Suppressor macrophage treated with lipopolysaccharide for 4 hours (primary cell): Measurements from ENCODE around the gene FCGBP.
"Not testable (repeated sequence)": the region's sequence is repeated elsewhere in the genome, so short reads cannot be mapped to it uniquely, and the experiment has no call there.

Experiments
- DNase-seq: peaks from one replicate; pipeline ENCODE4 v3.0.0-alpha.2; 2020

The FCGBP gene

DNA sequence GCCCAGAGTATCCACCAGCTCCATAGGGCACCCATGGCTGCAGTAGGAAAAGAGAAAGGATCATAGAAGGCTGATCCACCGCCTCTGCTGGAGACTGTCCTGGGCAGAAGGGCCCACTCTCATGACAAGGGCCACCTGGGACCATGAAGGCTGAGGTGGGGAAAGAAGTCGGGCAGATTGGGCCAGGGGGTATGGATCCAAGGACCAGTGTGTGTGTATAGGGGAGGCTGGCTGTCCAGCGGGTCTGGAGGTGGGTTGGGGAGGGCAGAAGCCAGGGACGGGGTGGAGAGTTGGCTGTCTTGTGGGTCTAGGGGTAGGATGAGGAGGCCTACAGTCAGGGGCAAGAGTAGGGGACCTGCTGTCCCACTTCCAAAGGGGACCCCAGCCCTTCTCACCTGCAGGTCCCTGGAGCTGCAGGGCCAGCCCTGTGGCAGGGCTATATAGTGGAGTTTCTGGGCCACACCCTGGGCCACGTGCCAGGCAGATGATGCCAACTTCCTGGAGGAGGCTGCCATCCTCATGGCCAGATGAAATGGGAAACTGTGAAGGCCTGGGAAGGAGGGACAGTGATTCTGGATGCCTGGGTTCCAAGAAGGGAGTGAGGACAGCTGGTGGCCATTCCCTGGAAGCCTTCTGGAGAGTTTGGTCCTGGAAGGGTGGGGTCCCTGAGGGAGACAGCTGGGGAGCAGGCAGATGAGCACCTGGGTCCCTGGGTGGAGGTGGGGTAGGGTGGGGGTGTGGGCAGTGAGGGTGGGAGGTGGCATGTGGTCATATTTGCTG, at the start of gene FCGBP:
Gene FCGBP, minus strand, starts transcription at position 51 of the 780 bp plus-strand sequence.
- DNase-seq = no peak

- DNase-seq = no peak
These were observed 49.4 kb upstream of the FCGBP start for GRCh38 chr19:39983695-39984300.

DNA sequence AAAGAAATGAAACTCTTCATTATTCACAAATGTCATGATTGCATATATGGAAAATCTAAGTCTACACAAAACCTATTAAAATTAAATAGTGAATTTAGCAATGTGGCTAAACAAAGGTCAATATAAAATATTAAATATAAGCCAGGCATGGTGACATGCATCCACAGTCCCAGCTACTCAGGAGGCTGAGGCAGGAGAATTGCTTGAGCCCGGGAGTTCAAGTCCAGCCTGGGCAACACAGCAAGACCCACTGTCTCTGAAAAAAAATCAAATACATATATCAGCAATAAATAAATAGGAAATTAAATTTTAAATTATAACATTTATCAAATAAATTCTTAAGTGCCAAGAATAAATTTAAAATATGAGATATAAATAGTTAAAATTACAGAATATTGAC, 48.4 kb upstream of the FCGBP start:
- DNase-seq = no peak

GRCh38 chr19:39974377-39975155, 40.1 kb upstream of the FCGBP start:
- no peak for DNase-seq

DNA sequence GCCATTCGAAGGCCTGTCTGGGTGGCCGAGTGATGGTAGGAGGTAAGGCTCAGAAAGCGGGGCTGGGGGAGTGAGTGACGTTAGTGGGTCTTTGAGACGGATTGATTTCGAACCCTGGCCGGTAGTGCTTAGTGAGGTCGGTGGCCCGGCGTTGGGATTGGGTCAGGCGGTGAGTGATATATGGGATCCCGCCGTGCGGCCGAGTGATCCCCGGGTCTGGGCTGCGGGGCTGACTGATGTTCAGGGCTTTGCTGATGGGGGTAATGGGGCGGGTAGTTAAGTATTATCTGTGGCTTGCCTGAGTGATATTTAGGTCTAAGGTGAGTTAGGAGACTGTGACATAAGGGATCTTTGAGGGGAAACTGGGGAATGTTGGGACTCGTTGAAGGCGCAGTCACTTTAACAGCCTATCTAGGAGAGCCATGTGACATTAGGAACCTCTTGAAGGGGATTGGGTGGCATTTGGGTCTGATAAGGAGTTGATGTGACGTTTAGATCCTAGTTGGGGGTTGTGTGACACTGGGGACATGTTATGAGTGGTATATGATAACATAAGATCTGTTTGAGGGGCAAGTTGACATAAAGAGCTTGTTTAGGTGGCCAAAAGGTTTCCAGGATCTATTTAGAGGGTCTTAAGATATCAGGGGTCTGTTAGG, 37.1 kb upstream of the FCGBP start:
- DNase-seq = no peak

- peak; percentile 99 for DNase-seq
These were observed 36.4 kb upstream of the FCGBP start, which contains the start of gene PSMC4 for GRCh38 chr19:39970675-39971379. TSS of gene PSMC4 (plus strand) at chr19:39971165. CDS start at chr19:39971203, 38 bp downstream.

- DNase-seq = no peak
These were observed 35.9 kb upstream of the FCGBP start for GRCh38 chr19:39970425-39970674.

DNA sequence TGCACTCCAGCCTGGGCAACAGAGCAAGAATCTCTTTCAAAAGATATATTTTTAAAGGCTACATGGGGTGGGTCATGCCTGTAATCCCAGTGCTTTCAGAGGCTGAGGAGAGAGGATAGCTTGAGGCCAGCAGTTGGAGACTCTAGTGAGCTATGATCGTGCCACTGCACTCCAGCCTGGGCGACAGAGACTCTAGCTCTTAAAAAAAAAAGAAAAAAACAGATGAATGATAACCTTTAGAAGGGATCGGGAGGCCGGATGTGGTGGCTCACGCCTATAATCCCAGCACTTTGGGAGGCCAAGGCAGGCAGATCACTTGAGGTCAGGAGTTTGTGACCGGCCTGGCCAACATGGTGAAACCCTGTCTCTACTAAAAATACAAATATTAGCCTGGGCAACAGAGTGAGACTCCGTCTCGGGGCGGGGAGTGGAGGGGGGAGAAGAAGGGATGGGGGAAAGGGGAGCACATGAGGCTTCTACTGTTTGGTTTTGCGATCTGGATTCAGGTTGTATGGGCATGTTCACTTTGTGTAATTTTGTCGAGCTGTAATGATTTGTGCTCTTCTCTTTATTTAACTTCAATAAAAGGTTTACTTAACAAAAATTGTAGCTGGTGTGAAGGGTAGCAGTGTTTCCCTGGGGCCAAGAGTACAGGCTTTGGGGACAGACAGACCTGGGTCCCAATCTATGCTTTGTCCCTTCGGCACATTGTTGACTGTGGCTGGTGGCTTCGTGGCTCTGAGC, 35.4 kb upstream of the FCGBP start:
- DNase-seq = no peak

DNA sequence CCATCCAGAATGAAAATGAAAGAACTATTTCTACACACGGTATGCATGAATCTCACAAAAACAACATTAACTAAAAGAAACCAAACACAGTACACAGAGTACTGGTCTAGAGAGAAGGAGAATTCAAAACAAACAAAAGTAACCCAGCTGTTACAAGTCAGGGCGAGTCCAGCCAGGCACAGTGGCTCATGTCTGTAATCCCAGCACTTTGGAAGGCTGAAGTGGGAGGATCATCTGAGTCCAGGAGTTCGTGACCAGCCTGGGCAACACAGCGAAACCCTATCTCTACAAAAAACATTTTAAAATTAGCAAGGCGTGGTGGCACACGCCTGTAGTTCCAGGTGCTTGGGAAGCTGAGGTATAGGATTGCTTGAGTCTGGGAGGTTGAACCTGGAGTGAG, 34.8 kb upstream of the FCGBP start:
- peak; percentile 20 for DNase-seq

- no peak for DNase-seq
These were observed 34.4 kb upstream of the FCGBP start for GRCh38 chr19:39968789-39969188.

DNA sequence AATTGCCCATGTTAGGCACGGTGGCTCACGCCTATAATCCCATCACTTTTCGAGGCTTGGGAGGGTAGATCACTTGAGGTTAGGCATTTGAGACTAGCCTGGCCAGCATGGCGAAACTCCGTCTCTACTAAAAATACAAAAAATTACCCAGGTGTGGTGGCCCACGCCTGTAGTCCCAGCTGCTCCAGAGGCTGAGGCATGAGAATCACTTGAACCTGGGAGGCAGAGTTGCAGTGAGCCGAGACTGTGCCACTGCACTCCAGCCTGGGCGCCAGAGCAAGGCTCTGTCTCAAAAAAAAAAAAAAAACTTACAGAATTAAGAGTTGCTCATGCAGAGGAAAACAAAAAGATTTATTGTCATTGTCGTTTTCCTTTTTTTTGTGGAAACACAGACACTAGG, 33.1 kb upstream of the FCGBP start:
- DNase-seq = no peak

DNA sequence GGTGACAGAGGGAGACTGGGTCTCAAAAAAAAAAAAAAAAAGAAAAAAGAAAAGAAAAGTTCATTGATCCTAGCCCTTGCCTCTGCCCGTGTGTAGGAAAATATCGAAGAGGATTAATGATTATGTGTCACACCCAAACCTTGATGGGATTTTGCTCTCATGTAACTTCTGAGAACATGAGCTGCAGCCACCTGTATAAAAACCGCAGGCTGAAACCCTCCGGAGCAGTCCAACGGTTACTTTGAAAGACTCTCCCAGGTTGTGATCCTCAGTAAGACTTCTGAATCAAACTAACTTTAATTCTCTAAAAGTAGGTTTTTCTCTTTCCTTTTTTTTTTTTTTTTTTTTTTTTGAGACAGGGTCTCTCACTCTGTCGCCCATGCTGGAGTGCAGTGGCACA, 32.2 kb upstream of the FCGBP start:
- no peak for DNase-seq

GRCh38 chr19:39963898-39964297, 29.5 kb upstream of the FCGBP start:
- DNase-seq = no peak

GRCh38 chr19:39959407-39959806, 25.0 kb upstream of the FCGBP start:
- not testable (repeated sequence) for DNase-seq

- DNase-seq = not testable (repeated sequence)
These were observed 24.5 kb upstream of the FCGBP start for GRCh38 chr19:39958942-39959341.

GRCh38 chr19:39957886-39958285, 23.5 kb upstream of the FCGBP start:
- not testable (repeated sequence) for DNase-seq

DNA sequence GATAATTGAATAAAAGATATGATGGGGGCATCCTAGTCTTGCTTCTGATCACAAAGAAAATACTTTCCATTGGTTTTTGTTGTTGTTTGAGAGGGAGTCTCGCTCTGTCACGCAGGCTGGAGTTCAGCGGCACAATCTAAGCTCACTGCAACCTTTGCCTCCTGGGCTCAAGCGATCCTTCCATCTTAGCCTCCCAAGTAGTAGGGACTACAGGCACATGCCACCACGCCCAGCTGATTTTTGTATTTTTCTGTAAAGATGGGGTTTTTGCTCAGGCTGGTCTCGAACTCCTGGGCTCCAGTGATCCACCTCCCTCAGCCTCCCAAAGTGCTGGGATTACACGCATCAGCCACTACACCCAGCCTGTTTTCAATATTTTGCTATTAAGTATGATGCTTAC, 19.5 kb upstream of the FCGBP start:
- no peak for DNase-seq

DNA sequence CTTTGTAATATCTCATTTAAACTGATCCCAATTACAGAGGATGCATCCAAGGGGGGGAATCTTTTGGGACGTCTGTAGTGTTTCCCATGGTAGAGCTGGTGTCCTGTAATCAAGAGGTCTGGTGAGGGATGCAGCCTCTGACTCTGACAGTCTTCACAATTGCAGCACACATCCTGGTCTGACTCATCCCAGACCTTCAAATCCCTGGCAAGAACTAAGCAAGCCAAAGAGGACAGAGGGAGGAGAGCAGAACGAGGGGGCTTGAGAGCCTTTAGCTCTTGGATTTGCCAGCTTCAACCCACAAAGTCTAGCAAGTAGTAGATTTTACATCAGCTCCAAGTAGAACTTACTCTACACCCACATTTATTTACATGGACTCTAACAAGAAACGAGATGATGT, 17.3 kb upstream of the FCGBP start:
- DNase-seq = peak; percentile 78

DNA sequence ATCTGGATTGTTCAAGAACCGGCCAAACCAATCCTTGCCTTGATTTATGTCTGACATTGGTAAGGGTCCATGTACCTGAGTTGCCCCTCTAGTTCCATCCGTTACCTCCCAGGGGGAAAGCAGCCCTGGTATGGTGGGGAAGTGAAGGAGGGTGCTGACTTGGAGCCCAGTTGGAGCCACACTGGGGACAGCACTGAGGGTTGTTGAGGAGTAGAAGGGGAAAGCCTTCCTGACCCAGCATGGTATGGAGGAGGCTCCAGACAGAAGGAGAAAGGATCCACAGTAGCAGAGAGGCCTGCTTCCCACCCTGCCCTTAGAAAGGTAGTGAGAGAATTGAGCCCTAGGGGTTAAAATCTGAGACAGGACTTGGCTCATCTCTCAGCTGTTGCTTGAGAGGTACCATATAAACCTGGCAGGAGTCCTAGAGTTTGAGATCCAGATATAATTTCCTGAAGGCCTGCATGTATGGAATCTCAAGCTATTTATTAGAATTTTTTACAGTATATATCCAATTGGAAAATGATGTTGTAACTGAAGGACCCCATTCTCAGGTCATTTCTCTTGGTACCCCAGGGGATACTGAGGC, 16.7 kb upstream of the FCGBP start:
- no peak for DNase-seq

DNA sequence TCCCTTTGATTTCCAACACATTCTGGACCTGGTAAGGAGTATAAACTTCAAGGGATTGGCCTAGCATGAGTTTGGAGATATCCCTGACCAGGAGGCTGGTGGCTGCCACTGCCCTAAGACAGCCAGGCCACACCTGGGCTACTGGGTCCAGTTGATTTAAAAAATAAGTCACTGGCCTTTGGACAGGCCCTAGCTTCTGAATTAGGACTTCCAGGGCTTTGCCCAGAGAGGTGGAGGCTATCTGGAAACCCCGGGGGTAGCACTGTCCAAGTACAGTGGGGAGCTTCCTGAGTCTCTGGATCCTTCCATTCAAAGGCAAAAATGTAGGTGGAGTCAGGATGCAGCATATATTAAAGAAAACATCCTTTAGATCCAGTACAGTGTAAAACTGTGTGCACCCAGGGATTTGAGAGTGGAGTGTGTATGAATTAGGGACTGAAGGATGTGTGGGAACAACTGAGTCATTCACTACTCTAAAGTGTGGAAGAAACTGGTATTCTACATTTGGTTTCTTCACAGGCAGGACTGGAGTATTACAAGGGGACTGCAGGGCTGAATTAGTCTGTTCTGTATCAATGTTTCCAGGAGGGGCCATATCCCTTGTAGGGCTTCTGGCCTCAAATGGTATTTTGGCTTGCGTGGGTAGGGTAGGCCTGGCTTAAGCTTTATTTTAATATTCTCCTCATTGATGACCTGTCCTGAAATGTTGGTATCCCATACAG, 14.8 kb upstream of the FCGBP start:
- DNase-seq = no peak

- DNase-seq = peak; percentile 52
These were observed 12.1 kb upstream of the FCGBP start for GRCh38 chr19:39946532-39946931.
